ENCODE results near the gene AMPH.
"Not testable (repeated sequence)": the region's sequence is repeated elsewhere in the genome, so short reads cannot be mapped to it uniquely, and the experiment has no call there.

AMPH gene

DNA sequence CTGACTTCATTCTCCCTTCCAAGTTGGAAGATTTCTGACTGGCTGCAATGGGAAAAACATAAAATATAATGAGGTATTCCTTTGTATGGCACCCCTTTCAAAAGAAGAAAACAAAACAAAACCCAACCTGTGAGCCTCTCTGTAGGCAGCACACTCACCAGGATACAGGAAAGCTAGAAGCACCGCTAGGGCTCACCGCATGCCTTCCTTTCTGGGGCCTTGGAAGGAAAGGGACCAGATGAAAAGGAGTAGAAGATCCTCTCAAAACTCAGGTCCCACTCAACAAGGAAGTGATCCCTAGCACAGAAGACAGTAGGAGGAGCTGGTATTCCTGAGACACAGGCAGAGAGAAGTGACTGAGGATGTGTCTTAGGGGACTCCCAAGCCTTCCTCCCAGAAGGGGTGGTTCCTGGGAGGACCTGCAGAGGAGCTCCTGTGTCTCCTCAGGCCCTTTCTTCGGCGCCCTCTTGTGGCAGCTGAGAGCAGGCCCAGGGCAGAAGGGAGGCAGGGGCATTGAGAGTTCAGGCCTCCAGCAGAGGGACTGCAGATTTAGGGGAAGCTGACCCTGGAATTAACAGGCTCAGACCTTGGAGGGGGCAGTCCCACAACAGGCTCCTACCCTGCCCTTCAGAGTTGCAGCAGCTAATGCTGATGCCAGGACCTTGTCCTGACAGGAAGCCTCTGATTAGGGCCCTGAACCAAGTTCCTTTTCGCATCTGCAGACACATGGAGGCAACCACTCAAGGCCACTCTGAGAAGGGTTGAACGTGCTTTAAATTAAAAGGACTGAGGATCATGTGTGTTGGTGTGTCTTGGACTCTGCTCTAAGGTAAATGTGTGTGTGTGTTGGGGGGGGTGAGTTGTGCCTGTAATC, 285.6 kb downstream of the AMPH start:
- H3K27ac ChIP-seq; POLR2A ChIA-PET (ENCODE audit: low non-redundant PET); DNase-seq (ENCODE audit: low spot score): not testable (repeated sequence)
- CTCF ChIA-PET: interaction anchor here (0.6 to 1.4 kb wide), 6 partner anchors 10 to 1337 kb away, joined by 3 to 9 read pairs (median 4); no protein-coding TSS in a partner anchor
- TF ChIP-seq, protein P1, sequence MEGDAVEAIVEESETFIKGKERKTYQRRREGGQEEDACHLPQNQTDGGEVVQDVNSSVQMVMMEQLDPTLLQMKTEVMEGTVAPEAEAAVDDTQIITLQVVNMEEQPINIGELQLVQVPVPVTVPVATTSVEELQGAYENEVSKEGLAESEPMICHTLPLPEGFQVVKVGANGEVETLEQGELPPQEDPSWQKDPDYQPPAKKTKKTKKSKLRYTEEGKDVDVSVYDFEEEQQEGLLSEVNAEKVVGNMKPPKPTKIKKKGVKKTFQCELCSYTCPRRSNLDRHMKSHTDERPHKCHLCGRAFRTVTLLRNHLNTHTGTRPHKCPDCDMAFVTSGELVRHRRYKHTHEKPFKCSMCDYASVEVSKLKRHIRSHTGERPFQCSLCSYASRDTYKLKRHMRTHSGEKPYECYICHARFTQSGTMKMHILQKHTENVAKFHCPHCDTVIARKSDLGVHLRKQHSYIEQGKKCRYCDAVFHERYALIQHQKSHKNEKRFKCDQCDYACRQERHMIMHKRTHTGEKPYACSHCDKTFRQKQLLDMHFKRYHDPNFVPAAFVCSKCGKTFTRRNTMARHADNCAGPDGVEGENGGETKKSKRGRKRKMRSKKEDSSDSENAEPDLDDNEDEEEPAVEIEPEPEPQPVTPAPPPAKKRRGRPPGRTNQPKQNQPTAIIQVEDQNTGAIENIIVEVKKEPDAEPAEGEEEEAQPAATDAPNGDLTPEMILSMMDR (conservative IDR thresholded peaks at IDR 0.05; ENCODE audit: low read depth): peak; percentile 39; the same call in 1 of the 2 replicates

DNA sequence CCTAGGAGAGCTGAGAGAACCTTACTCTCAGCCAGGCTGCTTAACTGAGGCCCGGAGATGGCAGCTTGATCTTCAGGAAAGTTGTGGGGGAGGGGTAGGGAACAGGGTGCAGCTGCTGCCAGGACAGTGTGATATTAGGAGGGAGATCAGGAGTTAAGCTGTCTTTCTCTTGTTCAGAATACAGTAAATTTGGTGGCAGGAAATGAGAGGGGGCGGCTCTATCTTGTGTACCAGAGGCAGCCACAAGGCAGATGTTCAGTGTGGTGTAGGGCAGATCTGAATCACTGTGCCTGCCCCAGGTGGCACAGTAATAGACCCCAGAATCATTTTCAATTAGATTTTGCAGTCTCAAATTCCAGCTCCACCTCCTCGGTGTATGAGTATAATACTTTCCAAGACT, 286.4 kb downstream of the AMPH start:
- CTCF ChIA-PET: interaction anchor here (0.6 to 1.4 kb wide), 4 partner anchors 9 to 238 kb away, joined by 3 to 9 read pairs (median 4); no protein-coding TSS in a partner anchor
- POLR2A ChIA-PET (ENCODE audit: low non-redundant PET); DNase-seq (ENCODE audit: low spot score); H3K27ac ChIP-seq: not testable (repeated sequence)

DNA sequence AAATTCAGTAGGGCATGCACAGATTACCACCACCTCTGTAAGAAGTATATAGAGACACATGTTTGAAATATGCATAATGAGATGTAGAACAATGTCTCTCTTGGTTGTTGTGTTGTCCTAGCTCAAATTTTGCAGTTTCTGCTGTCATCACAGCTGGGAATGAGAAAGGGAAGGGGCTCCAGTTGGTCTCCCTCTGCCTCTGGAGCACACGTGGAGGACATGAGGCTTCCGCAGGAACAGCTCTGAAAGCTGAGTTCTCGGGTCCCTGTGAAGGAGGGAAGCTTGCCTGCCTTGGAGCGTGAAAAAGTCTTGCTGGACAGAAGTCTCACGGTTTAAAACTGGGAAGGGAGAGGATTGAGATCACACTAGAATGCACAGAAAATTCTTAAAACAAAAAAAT, 289.0 kb downstream of the AMPH start:
- H3K27ac ChIP-seq; POLR2A ChIA-PET (ENCODE audit: low non-redundant PET); CTCF ChIA-PET; DNase-seq (ENCODE audit: low spot score): not testable (repeated sequence)

DNA sequence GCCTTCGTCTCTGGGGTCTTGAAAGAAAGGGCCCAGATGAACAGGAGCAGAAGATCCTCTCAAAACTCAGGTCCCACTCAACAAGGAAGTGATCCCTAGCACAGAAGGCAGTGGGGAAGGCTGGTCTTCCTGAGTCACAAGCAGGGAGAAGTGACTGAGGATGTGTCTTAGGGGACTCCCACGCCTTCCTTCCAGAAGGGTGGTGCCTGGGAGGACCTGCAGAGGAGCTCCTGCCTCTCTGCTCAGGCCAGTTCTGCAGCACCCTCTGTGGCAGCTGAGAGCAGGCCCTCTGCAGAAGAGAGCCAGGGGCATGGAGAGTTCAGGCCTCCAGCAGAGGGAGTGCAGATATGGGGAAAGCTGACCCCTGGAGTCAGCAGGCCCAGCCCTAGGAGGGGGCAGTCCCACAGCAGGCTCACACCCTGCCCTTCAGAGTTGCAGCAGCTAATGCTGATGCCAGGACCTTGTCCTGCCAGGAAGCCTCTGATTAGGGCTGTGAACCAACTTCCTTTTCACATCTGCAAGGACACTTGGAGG, 289.9 kb downstream of the AMPH start:
- DNase-seq (ENCODE audit: low spot score); POLR2A ChIA-PET (ENCODE audit: low non-redundant PET); CTCF ChIA-PET; H3K27ac ChIP-seq: not testable (repeated sequence)

DNA sequence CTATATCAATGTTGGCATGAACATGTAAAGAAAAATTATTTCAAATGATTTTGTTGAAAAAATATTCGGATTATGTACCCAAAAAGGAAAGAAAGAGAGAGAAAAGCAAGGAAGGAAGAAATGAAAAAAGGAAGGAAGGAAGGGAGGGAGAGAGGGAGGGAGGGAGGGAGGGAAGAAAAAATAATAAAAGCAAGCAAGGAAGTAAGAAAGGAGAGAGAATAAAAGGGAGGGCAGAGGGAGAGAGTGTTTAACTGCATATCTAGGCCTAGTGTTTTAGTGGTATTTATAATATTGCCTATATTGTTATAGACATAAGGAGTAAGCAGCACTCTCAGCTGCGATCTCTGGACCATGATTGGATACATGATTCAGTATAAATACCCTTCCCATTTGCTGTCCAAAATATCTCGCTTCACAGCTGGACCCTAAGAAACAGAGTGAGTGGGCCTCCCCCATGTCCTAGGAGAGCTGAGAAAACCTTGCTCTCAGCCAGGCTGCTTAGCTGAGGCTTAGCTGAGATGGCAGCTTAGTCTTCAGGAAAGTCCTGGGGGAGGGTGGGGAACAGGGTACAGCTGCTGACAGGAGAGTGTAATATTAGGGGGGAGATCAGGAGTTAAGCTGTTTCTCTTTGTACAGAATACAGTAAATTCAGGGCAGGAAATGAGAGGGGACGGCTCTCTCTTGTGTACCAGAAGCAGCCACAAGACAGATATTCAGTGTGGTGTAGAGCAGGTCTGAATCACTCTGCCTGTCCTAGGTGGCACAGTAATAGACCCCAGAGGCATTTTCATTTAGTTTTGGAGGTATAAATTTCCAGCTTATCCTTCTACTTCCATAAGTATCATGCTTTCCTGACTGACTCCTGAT, 291.0 kb downstream of the AMPH start:
- ChIA-PET CTCF (interaction anchor here (0.6 to 1.4 kb wide), 2 partner anchors 23 to 28 kb away, joined by 3 to 4 read pairs; no protein-coding TSS in a partner anchor), POLR2A (ENCODE audit: low non-redundant PET) (no interaction called here)
- TF ChIP-seq, protein P1 (conservative IDR thresholded peaks at IDR 0.05; ENCODE audit: low read depth): no peak
- DNase-seq (ENCODE audit: low spot score): no peak
- no peak overlapping the region for H3K27ac ChIP-seq

DNA sequence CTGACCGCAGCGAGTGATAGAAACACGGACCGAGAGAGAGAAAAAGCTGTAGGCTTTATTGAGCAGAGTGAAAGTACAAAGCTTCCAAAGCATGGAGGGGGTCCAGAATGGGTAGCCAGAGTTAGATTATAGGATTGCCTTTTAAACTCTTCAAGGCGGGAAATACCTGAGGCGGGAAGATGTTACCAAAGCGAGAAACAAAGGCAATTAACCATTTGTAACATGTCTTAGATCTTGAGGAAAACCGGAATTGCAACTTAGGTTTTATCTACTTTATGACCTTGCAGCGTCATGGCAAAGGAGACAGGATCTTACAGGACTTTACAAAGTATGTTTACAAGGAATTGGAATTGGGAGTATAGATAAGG, 295.0 kb downstream of the AMPH start:
- H3K27ac ChIP-seq; DNase-seq (ENCODE audit: low spot score); POLR2A ChIA-PET (ENCODE audit: low non-redundant PET): not testable (repeated sequence)
- CTCF ChIA-PET: interaction anchor here (0.6 to 1.4 kb wide), 3 partner anchors 9 to 16 kb away, joined by 4 to 5 read pairs (median 4); no protein-coding TSS in a partner anchor

DNA sequence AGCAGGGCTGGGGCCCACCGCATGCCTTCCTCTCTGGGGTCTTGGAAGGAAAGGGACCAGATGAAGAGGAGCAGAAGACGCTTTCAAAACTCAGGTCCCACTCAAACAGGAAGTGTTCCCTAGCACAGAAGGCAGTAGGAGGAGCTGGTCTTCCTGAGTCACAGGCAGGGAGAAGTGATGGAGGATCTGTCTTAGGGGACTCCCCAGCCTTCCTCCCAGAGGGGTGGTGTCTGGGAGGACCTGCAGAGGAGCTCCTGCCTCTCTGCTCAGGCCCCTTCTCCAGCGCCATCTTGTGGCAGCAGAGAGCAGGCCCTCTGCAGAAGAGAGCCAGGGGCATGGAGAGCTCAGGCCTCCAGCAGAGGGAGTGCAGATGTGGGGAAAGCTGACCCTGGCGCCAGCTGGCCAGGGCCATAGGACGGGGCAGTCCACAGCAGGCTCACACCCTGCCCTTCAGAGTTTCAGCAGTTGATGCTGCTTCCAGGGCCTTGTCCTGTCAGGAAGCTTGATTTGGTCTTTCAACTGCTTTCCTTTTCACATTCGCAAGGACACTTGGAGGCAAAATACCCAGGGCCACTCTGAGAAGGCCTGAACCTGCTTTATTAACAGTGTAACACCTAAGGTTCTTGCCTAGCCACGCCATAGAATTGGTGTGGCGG, 295.6 kb downstream of the AMPH start:
- CTCF ChIA-PET: interaction anchor here (0.5 to 1.4 kb wide), 6 partner anchors 10 to 1136 kb away, joined by 3 to 7 read pairs (median 4); no protein-coding TSS in a partner anchor
- TF ChIP-seq, protein P1 (conservative IDR thresholded peaks at IDR 0.05; ENCODE audit: low read depth): peak; percentile 66
- DNase-seq (ENCODE audit: low spot score): peak; percentile 31
- POLR2A ChIA-PET (ENCODE audit: low non-redundant PET): no interaction called here
- H3K27ac ChIP-seq: no peak overlapping the region

DNA sequence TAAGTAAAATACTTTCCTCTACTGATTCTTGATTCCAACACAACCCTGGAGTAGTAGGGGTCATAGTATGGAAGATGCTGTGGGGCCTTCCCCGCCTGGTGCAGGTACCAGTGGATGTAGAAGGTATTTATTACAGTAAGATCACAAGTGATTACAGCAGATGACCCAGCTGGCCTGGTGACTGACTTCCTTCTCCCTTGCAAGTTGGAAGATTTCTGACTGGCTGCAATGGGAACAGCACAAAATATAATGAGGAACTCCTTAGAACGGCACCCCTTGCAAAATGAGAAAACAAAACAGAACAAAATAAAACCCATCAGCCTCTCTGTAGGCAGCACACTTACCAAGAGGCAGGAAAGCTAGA, 296.1 kb downstream of the AMPH start:
- ChIA-PET POLR2A (ENCODE audit: low non-redundant PET) (no interaction called here), CTCF (interaction anchor here (0.5 to 1.4 kb wide), 4 partner anchors 10 to 1135 kb away, joined by 4 to 7 read pairs (median 5); no protein-coding TSS in a partner anchor)
- DNase-seq (ENCODE audit: low spot score): no peak
- TF ChIP-seq, protein P1 (conservative IDR thresholded peaks at IDR 0.05; ENCODE audit: low read depth): no peak
- no peak overlapping the region for H3K27ac ChIP-seq

Data from RWPE1 (cell line).